ENCODE results near the gene TFAP2B. TPM values are rescaled to one million over a fixed set of nuclear protein-coding genes. Genes with fewer than 3 reads are reported as not detected.

Gene TFAP2B
- total RNA-seq, 1 experiment from 2014 or later, result 0.56 TPM

- H3K36me3 ChIP-seq (ENCODE audit: insufficient read depth, low read length, poor library complexity, severe bottlenecking), result no peaks in the 10 kb centered on the region
- peaks cover 79% of the 10 kb centered on the region for H3K27me3 ChIP-seq (replicated peaks; ENCODE audit: insufficient read depth, low read depth, low read length, poor library complexity)
- peak; percentile 61 for DNase-seq (ENCODE audit: low spot score)
- BruUV-seq (replicated peaks), result no TSS peak
- no peaks in the 10 kb centered on the region for H3K9me3 ChIP-seq (ENCODE audit: low read depth, low read length, poor library complexity, severe bottlenecking)
- no peaks in the 10 kb centered on the region for H3K4me1 ChIP-seq (ENCODE audit: insufficient read depth, low read length, poor library complexity, severe bottlenecking)
- ChIA-PET CTCF (interaction anchor here (0.7 kb wide), 1 partner anchor 554 kb away, joined by 3 read pairs; no protein-coding TSS in a partner anchor), POLR2A (ENCODE audit: low non-redundant PET) (no interaction called here)
- no peak overlapping the region for H3K27ac ChIP-seq (ENCODE audit: low read depth, low read length, poor library complexity, severe bottlenecking)
- intact Hi-C loops (cut with micrococcal nuclease; ENCODE audit: unreplicated experiment), result no loop called here
- H3K4me3 ChIP-seq (ENCODE audit: low read depth, low read length, poor library complexity, severe bottlenecking), result peak overlapping the region; percentile 35
- TF ChIP-seq CTCF (conservative IDR thresholded peaks at IDR 0.05; ENCODE audit: low read depth, low read length) (no peak), EZH2 (IDR thresholded peaks at IDR 0.05; ENCODE audit: borderline replicate concordance, low read depth, low read length, poor library complexity, severe bottlenecking) (peak; percentile 19)
Measured at GRCh38 chr6:50850223-50851048, 31.8 kb downstream of the TFAP2B start.

GRCh38 chr6:50851049-50851845 is 32.6 kb downstream of the TFAP2B start:
- no peak for DNase-seq (ENCODE audit: low spot score)
- Histone ChIP-seq H3K27me3 (replicated peaks; ENCODE audit: insufficient read depth, low read depth, low read length, poor library complexity) (peaks cover 71% of the 10 kb centered on the region), H3K4me1 (ENCODE audit: insufficient read depth, low read length, poor library complexity, severe bottlenecking) (no peaks in the 10 kb centered on the region), H3K36me3 (ENCODE audit: insufficient read depth, low read length, poor library complexity, severe bottlenecking) (no peaks in the 10 kb centered on the region), H3K4me3 (ENCODE audit: low read depth, low read length, poor library complexity, severe bottlenecking) (no peak overlapping the region), H3K27ac (ENCODE audit: low read depth, low read length, poor library complexity, severe bottlenecking) (no peak overlapping the region), H3K9me3 (ENCODE audit: low read depth, low read length, poor library complexity, severe bottlenecking) (no peaks in the 10 kb centered on the region)
- TF ChIP-seq CTCF (conservative IDR thresholded peaks at IDR 0.05; ENCODE audit: low read depth, low read length) (no peak), EZH2 (IDR thresholded peaks at IDR 0.05; ENCODE audit: borderline replicate concordance, low read depth, low read length, poor library complexity, severe bottlenecking) (no peak)
- ChIA-PET POLR2A (ENCODE audit: low non-redundant PET) (no interaction called here), CTCF (no interaction called here)
- intact Hi-C loops (cut with micrococcal nuclease; ENCODE audit: unreplicated experiment), result no loop called here
- BruUV-seq (replicated peaks), result no TSS peak

- no peaks in the 10 kb centered on the region for H3K9me3 ChIP-seq (ENCODE audit: low read depth, low read length, poor library complexity, severe bottlenecking)
- ChIA-PET CTCF (no interaction called here), POLR2A (ENCODE audit: low non-redundant PET) (no interaction called here)
- BruUV-seq (replicated peaks), result no TSS peak
- DNase-seq (ENCODE audit: low spot score), result peak; percentile 42
- peaks cover 44% of the 10 kb centered on the region for H3K27me3 ChIP-seq (replicated peaks; ENCODE audit: insufficient read depth, low read depth, low read length, poor library complexity)
- TF ChIP-seq EZH2 (IDR thresholded peaks at IDR 0.05; ENCODE audit: borderline replicate concordance, low read depth, low read length, poor library complexity, severe bottlenecking), result no peak
- TF ChIP-seq CTCF (conservative IDR thresholded peaks at IDR 0.05; ENCODE audit: low read depth, low read length), result no peak
- intact Hi-C loops (cut with micrococcal nuclease; ENCODE audit: unreplicated experiment), result no loop called here
- no peak overlapping the region for H3K27ac ChIP-seq (ENCODE audit: low read depth, low read length, poor library complexity, severe bottlenecking)
- H3K4me3 ChIP-seq (ENCODE audit: low read depth, low read length, poor library complexity, severe bottlenecking), result no peak overlapping the region
- no peaks in the 10 kb centered on the region for H3K36me3 ChIP-seq (ENCODE audit: insufficient read depth, low read length, poor library complexity, severe bottlenecking)
- H3K4me1 ChIP-seq (ENCODE audit: insufficient read depth, low read length, poor library complexity, severe bottlenecking), result no peaks in the 10 kb centered on the region
Measured at GRCh38 chr6:50853939-50854338, 35.3 kb downstream of the TFAP2B start.

All from A673 (cell line).